GM04504 (cell line): ENCODE measurements around the gene ASXL3.

Experiments used
- DNase-seq: peaks from one replicate; pipeline ENCODE4 v3.0.0-alpha.2; 2012; ENCODE audit warnings: low read depth

Gene ASXL3

DNA sequence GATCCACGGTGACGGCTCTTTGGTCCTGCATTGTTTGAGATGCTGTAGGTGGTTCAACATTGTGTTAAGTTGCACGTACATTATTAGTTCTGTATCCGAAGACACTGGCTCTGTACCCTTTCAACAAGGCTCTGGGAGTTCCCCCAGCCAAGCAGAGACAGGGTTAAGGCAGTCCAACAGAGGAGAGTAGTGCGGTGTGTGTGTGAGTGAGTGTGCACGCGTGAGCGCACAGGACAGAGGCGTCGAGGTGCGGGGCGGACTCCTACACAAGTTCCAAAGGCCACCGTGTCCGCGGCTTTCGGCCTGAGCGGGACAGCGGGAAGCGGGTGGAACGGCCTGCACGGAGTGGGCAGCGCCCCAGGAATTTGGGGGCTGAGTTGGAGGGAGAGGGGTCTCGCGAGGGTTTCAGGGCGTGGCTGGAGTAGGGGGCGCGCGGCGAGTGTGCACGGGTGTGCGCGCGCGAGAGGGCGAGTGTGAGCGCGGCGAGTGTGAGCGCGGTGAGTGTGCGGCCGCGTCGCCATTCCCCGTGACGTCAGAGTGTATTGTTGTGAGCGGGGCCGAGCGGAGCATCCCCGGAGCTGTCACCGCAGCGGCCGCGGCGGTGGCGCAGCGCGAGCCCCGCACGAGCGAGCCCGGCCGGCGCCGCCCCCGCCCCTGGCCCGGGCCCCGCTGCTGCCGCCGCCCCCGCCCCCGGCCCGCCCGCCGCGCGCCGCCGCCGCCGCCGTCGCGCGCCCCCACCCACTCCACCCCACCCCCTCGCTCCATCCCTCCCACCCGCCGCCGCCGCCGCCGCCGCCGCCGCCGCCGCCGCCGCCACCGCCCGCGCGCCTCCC is at the start of gene ASXL3:
ASXL3 (plus strand) TSS at position 535 of the 833 bp plus-strand sequence. CDS start 413 bp downstream, outside the sequence.
- no peak for DNase-seq

DNA sequence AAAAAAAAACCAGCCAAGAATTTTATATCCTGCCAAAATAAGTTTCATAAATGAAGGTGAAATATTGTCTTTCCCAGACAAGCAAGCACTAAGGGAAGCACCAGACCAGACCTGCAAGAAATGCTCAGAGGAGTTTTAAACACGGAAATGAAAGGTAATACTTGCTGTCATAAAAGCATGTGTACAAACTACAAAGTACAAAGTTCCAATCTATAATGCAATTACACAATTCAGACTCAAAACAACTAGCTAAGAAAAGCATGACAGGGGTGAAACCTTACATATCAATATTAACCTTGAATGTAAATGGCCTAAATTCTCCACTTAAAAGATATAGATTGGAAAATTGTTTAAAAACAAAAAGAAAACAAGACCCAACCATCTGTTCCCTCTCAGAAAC is 45.0 kb upstream of the ASXL3 start:
- no peak for DNase-seq

DNA sequence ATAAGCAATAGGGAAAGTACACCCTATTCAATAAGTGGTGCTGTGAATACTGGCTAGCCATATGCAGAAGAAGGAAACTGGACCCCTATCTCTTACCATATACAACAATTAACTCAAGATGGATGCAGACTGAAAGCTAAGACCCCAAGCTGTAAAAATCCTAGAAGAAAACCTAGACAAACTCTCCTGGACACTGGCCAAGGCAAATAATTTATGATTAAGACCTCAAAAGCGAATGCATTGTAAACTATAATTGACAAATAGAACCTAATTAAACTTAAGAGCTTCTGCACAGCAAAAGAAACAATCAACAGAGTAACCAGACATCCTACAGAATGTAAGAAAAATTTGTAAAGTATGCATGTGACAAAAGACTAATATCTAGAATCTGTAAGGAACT is 41.1 kb upstream of the ASXL3 start:
- DNase-seq = no peak

DNA sequence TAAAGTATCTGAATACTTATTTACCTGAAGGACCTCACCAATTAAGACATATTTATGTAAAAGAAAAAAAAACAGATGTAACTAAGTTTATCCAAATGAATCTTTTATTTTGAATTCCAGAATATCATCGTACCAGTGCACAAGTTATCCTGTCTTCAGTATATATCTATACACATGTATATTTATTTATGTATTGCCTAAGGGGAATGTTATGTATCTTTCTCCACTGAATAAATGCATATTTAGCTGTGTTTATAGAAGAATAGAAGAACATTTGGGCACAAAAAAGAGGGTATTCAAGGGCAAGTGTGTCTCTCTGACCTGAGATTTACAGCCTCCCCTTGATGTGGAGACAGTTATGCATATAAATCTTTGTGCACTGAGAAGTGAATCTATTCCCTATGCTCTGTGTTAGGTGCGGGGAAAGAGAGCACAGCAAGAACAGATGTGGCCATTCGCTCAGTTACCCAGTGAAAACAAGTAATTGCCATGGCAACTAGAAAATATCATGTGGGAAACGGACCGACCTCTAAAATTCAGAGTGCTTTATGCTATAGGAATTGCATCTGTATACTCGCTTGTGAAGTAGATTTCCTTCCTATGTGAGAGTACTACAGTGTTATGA is 39.5 kb upstream of the ASXL3 start:
- no peak for DNase-seq

DNA sequence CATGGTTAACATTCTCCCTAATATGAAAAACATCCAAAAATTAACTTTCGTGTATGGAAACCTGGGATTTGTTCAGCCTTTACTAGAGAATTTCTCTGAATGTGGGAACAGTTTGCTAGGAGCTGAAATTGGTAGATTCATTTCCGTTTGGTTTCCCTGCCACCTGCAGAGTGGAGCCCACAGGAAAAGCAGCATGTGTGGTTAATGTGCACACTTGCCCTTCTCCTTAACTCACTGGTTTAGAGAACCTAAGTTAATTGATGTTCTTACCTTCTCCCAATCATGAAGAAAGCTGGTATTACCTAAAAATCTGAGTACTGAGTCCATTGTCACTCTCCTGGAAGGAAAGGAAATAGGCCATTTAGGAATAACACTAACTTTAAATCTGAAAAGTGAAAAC is 37.6 kb upstream of the ASXL3 start:
- no peak for DNase-seq

DNA sequence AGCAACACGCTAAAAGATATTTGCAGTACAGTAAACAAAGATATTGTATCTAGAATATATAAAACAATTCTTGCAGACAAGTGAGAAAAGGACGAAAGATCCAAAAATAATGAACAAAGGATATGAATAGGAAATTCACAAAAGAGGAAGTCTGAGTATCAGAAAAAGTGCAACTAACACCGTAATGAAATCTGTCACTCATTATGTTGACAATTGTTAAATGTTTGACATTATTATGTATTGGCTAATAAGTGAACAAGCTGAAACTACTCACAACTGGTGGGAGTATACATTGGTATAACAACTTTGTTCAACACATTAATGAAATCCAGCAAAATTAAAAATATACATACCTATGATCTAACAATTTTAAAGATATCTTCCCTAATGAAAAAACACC is 36.7 kb upstream of the ASXL3 start:
- DNase-seq = no peak

DNA sequence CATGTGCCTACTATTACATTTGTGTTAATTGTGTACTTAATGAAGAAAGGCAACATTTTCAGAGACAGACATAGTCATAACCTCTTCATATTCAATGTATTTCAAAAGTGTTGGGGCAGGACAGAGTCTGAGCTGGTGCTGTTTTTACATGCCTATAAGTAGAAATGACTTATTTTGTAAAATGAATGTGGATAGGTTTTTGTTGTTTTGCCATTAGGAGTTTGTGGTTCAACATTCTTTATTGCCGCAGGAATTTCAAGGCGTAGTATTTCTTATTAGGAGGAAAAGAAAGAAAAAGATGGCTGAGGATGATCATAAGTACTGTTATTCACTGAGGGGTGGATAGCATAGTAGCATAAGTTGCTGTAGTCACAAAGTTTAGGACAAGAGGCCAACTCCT is 21.2 kb upstream of the ASXL3 start:
- DNase-seq = no peak

DNA sequence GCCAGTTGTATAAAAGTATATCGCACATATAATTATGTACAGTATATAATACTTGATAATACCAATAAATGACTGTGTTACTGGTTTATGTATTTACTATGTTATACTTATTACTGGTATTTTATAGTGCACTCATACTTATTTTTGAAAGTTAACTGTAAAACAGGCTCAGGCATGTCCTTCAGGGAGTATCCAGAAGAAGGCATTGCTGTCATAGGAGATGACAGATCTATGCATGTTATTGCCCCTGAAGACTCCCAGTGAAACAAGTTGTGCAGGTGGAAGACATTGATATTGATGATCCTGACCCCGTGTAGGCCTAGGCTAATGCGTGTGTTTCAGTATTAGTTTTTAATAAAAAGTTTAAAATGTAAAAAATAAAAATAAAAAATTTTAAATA is 20.3 kb upstream of the ASXL3 start:
- DNase-seq = no peak

DNA sequence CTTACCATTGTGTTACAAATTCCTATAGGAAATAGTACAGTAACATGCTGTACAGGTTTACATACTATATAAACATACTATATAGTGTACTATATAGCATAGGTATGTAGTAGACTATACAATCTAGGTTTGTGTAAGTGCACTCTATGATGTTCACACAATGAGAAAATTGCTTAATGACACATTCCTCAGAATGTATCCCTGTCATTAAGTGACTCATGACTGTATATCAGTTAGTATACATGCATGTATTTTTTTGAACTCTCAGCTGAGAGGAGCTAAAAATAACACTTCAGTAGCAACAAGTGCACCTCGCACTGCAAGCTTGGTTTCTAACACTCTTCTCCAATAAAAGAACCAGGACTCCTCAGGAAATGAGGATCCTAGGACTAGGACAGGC is 19.5 kb upstream of the ASXL3 start:
- DNase-seq = no peak

DNA sequence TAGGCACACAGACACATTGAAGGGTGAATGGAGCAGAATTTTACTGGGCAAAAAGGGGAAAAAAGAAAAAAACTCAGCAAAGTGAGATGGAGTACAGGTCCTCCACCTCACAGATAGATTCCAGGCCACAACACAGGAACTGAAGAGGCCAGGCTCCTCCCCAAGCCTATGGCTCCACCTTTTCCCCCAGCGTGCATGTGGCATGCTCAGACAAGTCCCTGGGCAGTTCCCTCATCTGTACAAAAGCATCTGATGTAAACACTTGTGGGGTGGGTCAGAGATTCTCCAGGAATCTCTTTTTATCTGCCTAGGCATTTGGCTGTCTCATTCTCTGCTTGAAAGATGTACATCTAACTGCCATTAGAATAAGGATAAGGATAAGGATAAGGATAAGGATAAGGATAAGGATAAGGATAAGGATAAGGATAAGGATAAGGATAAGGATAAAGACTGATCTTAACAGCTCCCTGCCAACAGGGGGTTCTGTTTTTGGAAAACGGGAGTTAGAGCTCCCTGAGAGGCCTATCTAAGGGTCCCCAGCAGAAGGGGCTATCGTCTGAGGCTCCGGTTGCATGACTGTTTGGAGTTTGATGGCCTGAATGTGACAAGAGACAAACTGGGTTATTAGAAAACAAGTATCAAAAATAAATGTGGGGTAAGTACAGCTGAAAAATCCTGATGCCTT is 17.2 kb upstream of the ASXL3 start:
- no peak for DNase-seq

DNA sequence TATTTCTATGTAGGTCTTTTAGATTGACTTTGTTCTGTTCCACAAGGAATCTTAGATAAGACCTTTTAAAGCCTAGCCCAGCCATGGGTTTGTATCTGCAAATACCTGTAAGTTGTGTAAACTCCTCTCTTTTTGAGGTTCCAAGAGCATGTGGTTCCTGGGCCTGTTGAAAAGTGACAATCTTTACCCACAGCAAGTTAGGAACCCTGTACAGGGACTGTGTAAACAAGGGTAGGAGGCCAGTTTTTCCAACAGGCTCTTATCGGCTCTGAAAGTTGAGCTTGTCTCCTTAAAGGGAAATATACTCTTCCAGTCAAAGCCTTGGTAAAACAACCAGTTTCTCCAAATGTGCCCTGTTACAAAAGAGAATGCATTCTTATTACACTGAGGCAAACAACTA is 15.3 kb upstream of the ASXL3 start:
- no peak for DNase-seq

DNA sequence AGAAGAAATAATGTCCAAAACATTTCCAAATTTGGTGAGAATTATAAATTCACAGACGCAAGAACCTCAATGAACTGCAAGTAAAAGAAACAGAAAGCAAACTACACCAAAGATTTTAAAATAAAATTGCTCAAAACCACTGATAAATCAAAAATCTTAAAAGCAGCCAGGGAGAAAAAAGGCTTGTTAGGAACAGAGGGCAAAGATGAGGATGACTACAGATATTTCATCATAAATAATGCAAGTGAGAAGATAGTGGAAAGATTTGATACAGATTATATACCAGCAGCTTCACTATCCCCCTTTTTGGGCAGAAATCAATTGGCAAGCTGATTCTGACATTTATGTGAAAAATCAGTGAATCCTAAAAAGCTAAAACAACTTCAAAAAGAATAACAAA is 10.3 kb upstream of the ASXL3 start:
- no peak for DNase-seq

DNA sequence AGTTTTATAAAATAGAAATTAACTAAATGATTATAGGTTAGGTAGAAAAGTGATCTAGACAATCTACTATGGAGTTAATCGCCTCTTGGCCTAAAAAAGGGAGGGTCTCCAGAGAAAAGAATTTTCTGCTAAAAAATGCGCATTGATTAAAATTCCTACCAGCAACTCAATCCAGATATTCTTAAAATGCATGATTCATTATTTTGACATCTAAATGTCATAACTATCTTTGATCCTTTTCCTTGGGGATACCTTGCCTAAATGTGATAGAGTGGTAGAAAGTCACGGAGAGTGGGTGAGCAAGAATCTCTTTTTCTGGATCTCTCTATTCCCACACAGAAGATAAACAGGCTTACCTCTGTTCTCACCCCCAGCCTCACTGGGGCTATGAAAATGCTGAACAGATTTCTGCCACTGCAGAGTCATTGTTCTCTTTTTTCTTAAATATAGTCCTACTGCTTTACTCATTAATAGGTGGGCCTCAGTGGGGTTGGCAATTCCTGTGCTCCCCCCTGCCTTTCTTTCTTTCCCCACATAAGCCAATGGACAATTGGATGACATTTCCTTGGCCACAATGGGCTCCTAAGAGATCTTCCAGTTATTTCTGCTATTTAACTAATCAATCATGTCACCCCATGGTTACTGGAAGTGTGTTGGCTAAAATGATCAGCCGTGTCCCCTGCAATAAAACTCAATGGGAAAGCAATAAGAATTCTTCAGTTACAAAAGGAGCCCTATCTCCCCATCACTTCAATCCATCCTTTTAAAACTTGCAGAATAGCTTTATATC is 5.8 kb upstream of the ASXL3 start:
- no peak for DNase-seq

DNA sequence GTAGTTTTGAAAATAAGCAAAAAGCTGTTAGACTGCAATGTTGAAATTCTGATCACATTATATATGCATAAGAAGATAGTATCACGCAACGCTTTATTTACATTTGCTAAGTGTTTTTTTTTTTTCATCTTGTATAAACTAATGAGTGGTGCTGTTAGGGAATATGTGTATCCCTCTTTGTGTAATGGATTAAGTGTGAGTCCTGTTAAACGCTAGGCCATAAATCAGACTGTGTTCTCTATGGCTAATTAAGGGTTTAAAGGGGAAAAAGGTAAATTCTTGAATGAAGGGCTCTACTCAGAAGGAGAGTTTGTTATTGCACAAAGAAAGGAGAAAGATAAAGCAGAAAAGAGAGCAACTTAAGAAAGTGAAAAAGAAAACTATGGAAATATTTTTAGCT is 4.8 kb upstream of the ASXL3 start:
- DNase-seq = no peak

DNA sequence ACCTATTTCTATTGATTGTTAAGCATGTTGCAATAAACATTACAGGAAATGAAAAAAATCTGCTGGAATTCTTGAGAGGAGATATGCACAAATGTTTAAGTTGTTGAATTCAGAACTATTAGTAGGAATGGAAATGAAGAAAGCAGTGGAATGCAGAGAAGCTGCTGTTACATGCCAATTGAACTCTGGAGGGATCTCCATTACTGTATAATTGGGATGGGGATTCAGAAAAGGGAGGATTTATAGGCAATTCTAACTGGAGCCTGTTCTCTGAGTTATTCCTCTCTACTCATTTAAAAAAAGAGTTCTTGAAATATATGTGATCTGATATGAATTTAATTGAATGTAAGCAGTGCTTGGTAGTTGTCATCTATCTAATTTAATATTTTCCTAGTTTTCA is 2.6 kb upstream of the ASXL3 start:
- no peak for DNase-seq

DNA sequence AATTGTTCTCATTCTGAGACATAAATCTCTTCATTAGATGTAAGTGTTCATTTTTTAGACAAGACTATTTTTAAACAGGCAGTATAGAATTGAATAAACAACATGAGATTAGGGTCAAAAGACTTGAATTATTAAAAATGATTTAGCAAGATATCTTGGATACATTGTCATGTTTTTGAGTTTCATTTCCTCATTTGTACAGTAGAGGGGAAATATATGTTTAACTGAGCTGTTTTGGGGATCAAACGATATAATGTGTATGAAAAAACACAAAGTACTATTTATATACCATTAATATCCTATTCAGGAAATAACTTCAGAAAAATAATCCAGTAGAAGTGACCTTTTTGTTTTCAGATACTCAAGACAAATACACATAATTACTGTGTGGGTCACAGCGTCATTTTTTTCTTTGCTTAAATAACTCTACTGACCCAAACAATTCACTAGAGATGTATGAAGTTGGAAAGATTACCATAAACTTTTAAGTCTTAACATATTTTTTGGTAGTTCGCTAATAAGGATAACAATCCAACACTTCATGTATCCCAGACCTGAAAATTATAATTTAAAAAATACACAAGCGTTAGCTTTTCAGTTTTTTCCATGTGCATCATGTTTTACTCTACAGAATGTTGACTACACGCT is 896 bp upstream of the ASXL3 start:
- DNase-seq = no peak

DNA sequence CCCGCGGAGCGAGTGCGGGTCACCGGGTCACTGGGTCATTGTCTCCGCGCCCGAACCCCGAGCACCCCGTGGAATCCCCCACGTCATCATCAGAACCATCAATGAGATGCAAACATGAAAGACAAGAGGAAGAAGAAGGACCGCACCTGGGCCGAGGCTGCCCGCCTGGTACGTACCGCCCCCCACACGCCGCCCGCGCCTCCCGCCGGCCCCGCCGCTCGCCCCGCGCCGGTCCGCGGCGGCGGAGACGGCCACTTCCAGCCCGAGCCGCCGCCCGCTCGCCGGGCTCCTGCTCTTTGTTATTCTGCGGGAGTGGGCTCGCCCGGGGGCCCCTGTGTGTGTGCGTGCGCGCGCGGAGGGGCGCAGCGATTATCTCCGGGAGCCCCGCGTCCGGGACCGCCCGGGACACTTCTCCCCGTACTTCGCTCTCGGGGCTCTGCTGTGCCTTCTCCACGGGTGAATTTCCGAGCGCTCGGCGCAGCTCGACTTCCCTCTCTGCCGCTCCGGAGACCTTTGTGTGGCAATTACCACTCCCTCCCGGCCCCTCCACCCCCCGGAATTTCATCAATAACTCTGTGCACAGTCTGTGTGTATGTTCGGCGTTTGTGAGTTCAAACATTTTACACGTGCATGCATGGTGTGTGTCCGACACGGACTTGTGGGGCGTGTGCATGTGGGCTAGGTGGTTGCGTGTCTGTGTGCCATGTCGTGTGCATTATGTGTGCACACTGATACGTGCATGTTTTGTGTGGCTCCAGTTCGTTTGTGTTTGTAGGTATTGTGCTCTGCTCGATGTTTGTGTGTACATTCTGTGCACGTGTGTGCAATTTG is 714 bp downstream of the ASXL3 start:
- DNase-seq = no peak

DNA sequence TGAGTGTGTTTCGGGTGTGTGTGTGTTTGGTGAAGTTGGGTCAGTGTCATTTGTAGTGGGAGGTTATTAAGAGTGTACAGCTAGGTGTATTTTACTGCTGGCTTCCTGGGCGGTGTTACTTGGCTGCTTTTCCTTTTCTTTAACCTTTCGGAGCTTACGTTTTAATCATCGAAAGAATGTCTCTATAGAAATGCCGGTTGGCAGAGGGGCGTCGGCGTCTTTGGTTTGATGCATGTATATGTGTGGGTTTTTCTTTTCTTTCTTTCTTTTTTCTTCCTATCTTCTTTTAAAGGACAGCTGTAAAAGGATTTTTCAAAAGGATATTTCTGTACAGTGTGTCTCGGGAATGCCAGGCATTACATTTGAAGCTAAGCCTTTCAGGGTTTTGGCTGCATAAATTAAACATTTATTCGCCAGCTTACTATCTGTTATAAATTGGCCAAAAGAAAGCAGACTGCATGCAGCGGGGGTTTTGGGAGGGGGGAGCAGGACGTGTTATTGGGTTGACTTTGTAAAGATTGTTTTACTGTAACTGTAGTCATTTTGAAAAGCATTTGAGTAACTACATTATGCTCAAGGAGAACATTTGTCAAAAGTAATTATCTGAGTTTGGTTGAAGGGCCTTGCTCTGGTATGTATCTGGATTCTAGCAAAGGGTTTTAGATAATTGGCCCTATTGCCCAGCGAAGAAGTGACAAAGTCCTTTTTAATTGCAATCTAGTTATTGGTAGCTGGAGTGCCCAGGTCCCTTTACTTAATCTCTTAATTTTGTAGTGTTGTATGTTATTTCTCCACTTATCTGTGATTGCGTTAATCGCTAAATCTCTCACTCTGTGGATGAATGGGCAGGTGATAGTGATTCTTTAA is 1.6 kb downstream of the ASXL3 start:
- DNase-seq = no peak

DNA sequence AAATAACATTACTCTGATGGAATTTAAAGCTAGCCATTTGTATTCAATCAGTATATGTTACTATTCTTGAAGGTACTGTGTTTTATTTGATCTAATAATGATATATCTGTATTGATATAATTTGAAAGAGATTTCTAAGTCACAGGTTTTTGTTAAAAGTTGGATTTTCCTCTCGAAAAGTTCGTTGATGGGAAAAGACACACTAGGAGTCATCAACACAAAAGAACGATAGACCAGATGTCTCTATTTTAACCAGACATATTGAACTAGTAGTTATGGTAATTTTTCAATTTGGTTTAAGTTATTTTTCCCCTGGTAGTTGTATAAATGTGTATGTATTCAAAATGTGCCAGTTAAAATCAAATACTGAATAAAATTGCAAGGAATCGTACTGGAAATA is 2.5 kb downstream of the ASXL3 start:
- no peak for DNase-seq

DNA sequence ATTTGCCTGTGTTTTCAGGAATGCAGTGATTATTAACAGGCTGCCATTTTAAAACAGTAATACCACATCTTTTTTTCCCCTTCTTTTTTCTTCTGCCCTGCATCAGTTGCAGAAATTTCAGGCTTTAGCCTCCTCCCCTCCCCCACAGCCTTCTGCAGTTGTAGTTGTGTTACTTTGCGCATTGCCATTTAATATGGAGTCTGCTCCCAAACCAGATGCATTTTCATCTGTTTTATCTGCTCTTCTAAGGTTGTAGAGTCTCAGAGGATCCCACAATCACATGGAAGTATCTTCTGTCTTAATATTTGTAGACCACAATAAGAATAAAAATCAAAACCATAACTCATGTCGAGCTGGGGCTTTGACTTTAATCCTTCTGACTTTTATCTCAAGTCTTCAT is 3.8 kb downstream of the ASXL3 start:
- DNase-seq = no peak
